Activated T-helper 1 cell treated with anti-CD3 and anti-CD28 coated beads, Interleukin-12 subunit alpha, Interleukin-12 subunit beta, Interleukin-2, Interleukin-4 antibody, amounts not matched to agents 30 ng/mL and 10 ng/mL and 1 ng/mL, durations not matched to agents 14 hours and 24 hours and 36 hours (primary cell): ENCODE results near the gene OVOL3. TPM values are rescaled to one million over a fixed set of nuclear protein-coding genes. Genes with fewer than 3 reads are reported as not detected.
"Not testable (repeated sequence)": the region's sequence is repeated elsewhere in the genome, so short reads cannot be mapped to it uniquely, and the experiment has no call there.

ENCODE experiments used
- DNase-seq: peaks from one replicate; pipeline ENCODE4 v3.0.0; 2021; ENCODE audit warnings: low spot score
- H3K27ac Mint-ChIP-seq: one replicate; pipeline ENCODE4 v1.8.0; 2021; ENCODE audit warnings: mild to moderate bottlenecking, mixed read lengths
- H3K27me3 Mint-ChIP-seq: one replicate; pipeline ENCODE4 v1.8.0; 2022; ENCODE audit warnings: mild to moderate bottlenecking, moderate library complexity, mixed read lengths; ENCODE audit not compliant: insufficient read depth
- H3K36me3 Mint-ChIP-seq: one replicate; pipeline ENCODE4 v1.8.0; 2021; ENCODE audit warnings: low read depth, mixed read lengths
- H3K4me1 Mint-ChIP-seq: one replicate; pipeline ENCODE4 v1.8.0; 2021; ENCODE audit warnings: low read depth, mixed read lengths
- H3K4me3 Mint-ChIP-seq: one replicate; pipeline ENCODE4 v1.8.0; 2021; ENCODE audit warnings: mild to moderate bottlenecking, moderate library complexity, mixed read lengths
- H3K9me3 Mint-ChIP-seq: one replicate; pipeline ENCODE4 v1.8.0; 2021; ENCODE audit warnings: mixed read lengths
- intact Hi-C: fragments of 100-400 bp; cut with micrococcal nuclease; formaldehyde crosslinking; loops from one replicate; pipeline ENCODE4 v1.15.1; 2024
- total RNA-seq: library from RNA; stranded (reverse); gene quantifications from 2 replicates; pipeline ENCODE4 v1.2.3, GENCODE V29; 2022

The OVOL3 gene
- total RNA-seq, result not detected in 2 replicates

DNA sequence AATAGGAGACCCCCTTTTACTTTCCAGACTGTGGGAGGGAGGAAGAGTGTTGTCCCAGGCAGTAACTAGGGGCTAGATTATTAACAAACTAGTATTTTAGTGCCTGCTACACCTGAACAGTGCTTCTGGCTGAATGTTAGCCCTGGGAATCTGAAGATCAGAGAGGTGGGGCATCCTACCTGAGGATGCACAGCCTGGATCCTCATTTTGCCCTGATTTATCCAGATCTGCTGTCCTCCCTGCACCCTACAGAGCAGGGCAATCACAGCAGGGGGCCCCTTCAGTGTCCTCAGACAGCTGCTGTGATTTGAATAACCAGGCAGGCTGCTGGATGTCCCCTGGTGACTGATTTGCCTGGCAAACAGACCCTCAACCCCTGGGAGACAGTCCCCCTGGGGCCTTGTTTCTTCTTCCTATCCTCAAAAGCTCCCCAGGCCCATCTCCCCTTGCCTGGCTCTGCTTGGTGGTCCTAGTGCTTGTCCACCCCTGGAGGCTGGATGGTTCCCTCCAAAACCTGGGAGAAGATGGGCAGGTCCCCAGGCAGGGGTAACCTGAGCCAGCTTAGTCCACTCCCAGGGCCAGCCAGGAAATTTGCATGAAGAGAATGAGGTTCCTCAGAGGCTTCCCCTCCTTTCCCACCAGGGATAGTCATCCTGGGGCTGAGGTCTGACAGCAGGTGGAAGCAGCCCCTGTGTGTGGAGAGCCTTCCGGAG is at the start of gene OVOL3:
Gene OVOL3 (plus strand): TSS at position 657 of the 713 bp plus-strand sequence. CDS start 60 bp downstream, outside the sequence.
- intact Hi-C loops, result loop anchor here (10.0 kb wide), 3 partner anchors 466 to 1354 kb away; partner anchors contain the start of genes COX6B1, ETV2, ZNF569 and ZNF570
- Mint-ChIP-seq H3K4me3 (peak within 1 kb of the TSS; percentile 56), H3K27ac (no peak within 1 kb of the TSS)

DNA sequence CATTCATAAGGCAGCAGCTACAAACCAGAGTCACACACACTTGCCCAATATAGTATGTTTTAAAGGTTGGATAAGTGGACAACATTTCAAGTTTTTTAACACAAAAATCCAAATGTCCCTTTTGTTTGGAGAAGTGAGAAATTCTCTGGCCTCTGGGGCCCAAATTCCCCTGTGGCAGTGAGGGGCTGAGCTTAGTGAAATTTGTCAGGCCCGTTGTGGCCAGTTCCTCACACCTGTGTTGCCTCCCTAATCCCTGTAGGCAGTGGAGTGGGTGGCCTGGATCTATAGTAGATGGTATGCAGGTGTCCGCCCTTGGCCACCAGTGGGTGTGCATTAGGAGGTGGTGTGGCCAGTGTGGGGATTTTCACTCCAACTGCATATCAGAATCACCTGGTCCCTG is 49.6 kb upstream of the OVOL3 start:
- peaks cover 17% of the 10 kb centered on the region for H3K4me1 Mint-ChIP-seq
- DNase-seq, result no peak
- no peak overlapping the region for H3K27ac Mint-ChIP-seq
- no peak overlapping the region for H3K4me3 Mint-ChIP-seq
- H3K9me3 Mint-ChIP-seq, result no peaks in the 10 kb centered on the region
- intact Hi-C loops, result no loop called here
- H3K27me3 Mint-ChIP-seq, result no peaks in the 10 kb centered on the region
- peaks cover 25% of the 10 kb centered on the region for H3K36me3 Mint-ChIP-seq

More for the DNA sequence above, at the start of gene OVOL3:
- DNase-seq, result no peak
- Mint-ChIP-seq H3K4me1 (peaks cover 16% of the 10 kb centered on the region), H3K36me3 (peaks cover 12% of the 10 kb centered on the region), H3K27me3 (peaks cover 1% of the 10 kb centered on the region), H3K9me3 (no peaks in the 10 kb centered on the region)

DNA sequence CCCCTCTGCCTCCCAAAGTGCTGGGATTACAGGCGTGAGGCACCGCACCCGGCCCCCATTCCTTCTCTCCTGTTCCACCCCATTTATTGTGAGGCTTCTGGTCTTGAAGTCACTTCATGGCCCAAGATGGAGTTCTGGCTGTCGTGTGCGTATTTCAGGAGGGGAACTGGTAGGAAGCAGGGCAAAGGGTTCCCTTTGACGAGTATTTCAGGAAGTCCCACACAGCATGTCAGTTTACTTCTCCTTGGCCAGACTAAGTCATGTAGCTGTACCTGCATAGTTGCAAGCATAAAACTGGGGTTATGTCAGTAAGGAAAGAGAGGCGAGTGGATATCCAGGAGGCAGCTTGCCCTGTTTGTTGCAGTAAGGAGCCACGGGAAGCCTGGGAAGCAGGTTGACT is 46.1 kb upstream of the OVOL3 start:
- intact Hi-C loops, result no loop called here
- H3K9me3 Mint-ChIP-seq, result no peaks in the 10 kb centered on the region
- no peaks in the 10 kb centered on the region for H3K4me1 Mint-ChIP-seq
- no peak for DNase-seq
- H3K27me3 Mint-ChIP-seq, result no peaks in the 10 kb centered on the region
- H3K36me3 Mint-ChIP-seq, result peaks cover 34% of the 10 kb centered on the region
- H3K4me3 Mint-ChIP-seq, result no peak overlapping the region
- no peak overlapping the region for H3K27ac Mint-ChIP-seq

DNA sequence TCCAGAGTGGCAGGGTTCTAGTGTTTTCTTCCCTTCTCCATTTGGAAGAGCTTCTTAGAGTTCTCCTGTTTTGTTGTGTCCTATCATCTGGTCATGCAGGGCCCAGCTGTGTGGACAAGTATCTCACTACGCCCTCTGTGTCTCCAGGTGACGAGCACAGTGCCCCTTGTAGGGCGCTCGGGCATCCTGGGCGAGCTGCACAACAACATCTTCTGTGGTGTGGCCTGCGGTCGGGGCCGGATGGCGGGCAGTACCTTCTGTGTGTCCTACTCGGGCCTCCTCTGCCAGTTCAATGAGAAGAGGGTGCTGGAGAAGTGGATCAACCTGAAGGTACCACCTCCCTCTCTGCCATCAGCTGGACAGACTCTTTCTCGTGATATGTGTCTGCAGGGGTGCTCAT is 43.3 kb upstream of the OVOL3 start:
- DNase-seq, result no peak
- Mint-ChIP-seq H3K4me1 (no peaks in the 10 kb centered on the region), H3K27me3 (no peaks in the 10 kb centered on the region), H3K36me3 (peaks cover 35% of the 10 kb centered on the region), H3K4me3 (no peak overlapping the region), H3K27ac (no peak overlapping the region), H3K9me3 (no peaks in the 10 kb centered on the region)
- intact Hi-C loops, result no loop called here

DNA sequence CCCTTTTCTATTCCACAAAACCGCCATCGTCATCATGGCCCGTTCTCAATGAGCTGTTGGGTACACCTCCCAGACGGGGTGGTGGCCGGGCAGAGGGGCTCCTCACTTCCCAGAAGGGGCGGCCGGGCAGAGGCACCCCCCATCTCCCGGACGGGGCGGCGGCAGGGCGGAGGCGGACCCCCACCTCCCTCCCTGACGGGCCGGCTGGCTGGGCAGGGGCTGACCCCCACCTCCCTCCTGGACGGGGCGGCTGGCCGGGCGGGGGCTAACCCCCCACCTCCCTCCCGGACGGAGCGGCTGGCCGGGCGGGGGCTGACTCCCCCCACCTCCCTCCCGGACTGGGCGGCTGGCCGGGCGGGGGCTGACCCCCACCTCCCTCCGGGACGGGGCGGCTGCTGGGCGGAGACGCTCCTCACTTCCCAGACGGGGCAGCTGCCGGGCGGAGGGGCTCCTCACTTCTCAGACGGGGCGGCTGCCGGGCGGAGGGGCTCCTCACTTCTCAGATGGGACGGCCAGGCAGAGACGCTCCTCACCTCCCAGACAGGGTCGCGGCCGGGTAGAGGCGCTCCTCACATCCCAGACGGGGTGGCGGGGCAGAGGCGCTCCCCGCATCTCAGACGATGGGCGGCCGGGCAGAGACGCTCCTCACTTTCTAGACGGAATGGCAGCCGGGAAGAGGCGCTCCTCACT is 42.0 kb upstream of the OVOL3 start:
- intact Hi-C loops, H3K27me3 Mint-ChIP-seq, H3K4me3 Mint-ChIP-seq, H3K27ac Mint-ChIP-seq, DNase-seq, H3K4me1 Mint-ChIP-seq, H3K9me3 Mint-ChIP-seq: not testable (repeated sequence)
- peaks cover 32% of the 10 kb centered on the region for H3K36me3 Mint-ChIP-seq

DNA sequence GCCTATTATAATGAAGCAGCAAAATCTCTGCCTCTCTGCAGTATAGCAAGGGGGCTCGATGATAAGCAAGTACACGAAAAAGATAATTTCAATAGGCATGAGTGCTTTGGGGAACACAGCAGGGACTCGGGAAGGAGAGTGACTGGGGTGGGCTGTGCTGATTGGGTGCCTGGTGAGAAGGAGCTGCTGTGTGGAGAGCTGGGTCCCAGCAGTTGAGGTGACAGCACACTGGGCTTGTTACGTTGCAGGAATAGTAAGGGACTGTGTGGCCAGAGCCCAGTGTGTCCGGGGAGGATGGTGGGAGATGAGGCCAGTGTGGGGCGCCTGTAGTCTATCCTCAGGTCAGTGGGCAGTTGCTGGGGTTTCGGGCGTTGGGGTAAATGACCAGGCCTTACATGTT is 38.9 kb upstream of the OVOL3 start:
- Mint-ChIP-seq H3K9me3 (no peaks in the 10 kb centered on the region), H3K27me3 (no peaks in the 10 kb centered on the region), H3K4me1 (no peaks in the 10 kb centered on the region), H3K36me3 (peaks cover 25% of the 10 kb centered on the region), H3K27ac (no peak overlapping the region), H3K4me3 (no peak overlapping the region)
- intact Hi-C loops, result no loop called here
- DNase-seq, result no peak

DNA sequence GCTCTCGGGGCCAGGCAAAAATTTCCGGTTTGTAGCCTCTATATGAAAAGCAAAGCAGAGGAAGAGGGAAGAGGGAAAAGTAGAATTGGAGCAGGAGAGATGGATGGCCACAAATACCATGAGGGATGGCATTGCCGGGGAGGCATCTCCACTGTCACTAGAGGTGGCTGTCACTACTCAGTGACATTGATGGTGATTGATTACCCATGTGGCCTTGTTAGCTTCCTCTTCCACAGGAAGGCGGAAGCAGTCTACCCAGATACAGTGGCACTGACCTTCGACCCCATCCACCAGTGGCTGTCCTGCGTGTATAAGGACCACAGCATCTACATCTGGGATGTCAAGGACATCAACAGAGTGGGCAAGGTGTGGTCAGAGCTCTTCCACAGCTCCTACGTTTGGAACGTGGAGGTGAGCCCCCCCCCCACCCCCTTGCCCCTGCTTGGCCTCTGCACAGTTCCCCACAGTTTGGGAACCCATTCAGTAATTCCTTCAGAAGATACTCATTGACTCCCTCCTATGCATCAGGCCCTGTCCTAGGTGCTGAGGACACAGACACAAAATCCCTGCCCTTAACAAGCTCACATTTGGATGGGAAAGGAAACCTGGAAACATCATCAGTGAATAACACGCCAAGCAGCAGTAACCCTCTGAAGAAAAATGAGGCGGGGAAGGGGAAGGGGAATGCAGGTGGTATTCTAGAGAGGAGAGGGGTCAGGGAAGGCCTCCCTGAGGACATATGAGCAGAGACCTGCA is 37.6 kb upstream of the OVOL3 start:
- no peaks in the 10 kb centered on the region for H3K9me3 Mint-ChIP-seq
- no peaks in the 10 kb centered on the region for H3K4me1 Mint-ChIP-seq
- peaks cover 18% of the 10 kb centered on the region for H3K36me3 Mint-ChIP-seq
- intact Hi-C loops, result no loop called here
- no peak overlapping the region for H3K4me3 Mint-ChIP-seq
- no peak for DNase-seq
- peak overlapping the region; percentile 43 for H3K27ac Mint-ChIP-seq
- no peaks in the 10 kb centered on the region for H3K27me3 Mint-ChIP-seq

DNA sequence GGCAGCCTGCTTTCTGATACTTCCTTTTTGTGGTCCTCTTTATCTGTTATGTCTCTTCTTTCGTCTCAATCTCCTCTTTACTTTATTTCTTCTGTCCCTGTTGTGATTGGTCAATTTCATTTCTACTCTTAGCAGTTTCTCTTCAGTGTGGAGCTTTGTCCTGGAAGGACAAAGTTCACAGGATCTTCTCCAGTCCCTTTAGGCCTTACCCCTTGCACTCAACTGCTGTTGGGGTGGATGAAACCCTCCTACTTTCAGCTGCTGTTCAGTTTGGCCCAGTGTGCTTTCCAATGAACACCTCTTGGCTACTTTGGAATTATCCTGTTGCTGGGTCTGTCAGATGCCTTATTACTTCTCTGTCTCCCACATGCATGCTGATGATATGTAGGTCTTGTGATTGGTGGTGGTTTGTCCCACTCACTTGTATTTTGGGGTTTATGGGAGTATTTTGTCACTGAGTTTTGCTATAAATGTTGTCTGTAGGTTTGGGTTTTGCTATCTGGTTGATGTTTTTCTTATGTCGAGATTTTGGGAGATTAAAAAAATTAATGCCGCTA is 31.5 kb upstream of the OVOL3 start:
- intact Hi-C loops, result no loop called here
- H3K27me3 Mint-ChIP-seq, result no peaks in the 10 kb centered on the region
- H3K27ac Mint-ChIP-seq, result no peak overlapping the region
- no peak overlapping the region for H3K4me3 Mint-ChIP-seq
- H3K4me1 Mint-ChIP-seq, result no peaks in the 10 kb centered on the region
- H3K9me3 Mint-ChIP-seq, result no peaks in the 10 kb centered on the region
- DNase-seq, result no peak
- H3K36me3 Mint-ChIP-seq, result peaks cover 30% of the 10 kb centered on the region

DNA sequence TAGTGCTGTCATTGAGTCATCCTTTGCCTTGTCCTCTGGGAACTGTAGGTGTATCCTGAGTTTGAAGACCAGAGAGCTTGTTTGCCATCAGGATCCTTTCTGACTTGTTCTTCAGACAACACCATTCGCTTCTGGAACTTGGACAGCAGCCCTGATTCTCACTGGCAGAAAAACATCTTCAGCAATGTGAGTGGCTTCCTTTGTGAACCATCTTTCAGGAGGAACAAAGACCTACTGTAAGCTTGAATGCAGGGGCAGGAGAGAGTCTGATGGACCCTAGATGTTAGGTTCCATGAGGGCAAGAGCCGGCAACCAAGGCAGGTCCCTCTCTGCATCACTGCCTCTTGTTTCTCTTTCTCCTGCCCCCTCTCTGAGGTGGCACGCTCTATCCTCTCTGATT is 29.6 kb upstream of the OVOL3 start:
- H3K4me3 Mint-ChIP-seq, result no peak overlapping the region
- intact Hi-C loops, result no loop called here
- H3K27ac Mint-ChIP-seq, result no peak overlapping the region
- H3K36me3 Mint-ChIP-seq, result peaks cover 27% of the 10 kb centered on the region
- no peak for DNase-seq
- H3K9me3 Mint-ChIP-seq, result no peaks in the 10 kb centered on the region
- no peaks in the 10 kb centered on the region for H3K27me3 Mint-ChIP-seq
- H3K4me1 Mint-ChIP-seq, result no peaks in the 10 kb centered on the region

DNA sequence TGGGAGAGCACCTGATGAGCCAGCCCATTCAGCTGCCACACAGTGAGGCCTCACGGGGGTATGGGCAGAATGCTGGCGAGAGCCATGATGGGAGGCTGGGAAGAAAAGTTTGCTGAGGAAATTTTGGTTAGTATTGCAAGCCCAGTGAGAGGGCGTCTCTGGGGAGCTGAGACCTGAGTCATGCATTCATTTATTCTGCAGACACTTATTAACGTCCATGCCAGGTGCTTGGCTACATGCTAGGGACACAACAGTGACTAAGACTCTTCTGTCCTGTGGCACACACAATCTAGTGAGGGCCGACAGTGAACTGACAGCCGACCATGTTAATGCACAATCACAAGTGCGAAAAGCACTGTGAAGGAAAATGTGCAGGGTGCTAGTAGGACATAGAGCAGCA is 29.0 kb upstream of the OVOL3 start:
- no peaks in the 10 kb centered on the region for H3K4me1 Mint-ChIP-seq
- peaks cover 29% of the 10 kb centered on the region for H3K36me3 Mint-ChIP-seq
- DNase-seq, result no peak
- no peaks in the 10 kb centered on the region for H3K9me3 Mint-ChIP-seq
- intact Hi-C loops, result no loop called here
- no peaks in the 10 kb centered on the region for H3K27me3 Mint-ChIP-seq
- no peak overlapping the region for H3K27ac Mint-ChIP-seq
- H3K4me3 Mint-ChIP-seq, result no peak overlapping the region

DNA sequence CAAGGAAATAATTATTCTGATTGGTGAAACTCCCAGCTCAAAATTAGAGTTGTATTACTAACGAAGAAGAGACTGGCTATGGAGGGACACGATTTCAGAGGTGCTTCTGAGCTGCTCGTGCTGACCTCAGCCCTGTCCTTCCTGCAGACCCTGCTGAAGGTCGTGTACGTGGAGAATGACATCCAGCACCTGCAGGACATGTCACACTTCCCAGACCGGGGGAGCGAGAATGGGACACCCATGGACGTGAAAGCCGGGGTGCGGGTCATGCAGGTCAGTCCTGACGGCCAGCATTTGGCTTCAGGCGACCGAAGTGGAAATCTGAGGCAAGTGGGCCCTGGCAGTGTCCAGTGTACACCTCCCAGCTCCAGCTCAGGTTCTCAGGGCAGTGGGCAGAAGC is 28.0 kb upstream of the OVOL3 start:
- Mint-ChIP-seq H3K27me3 (no peaks in the 10 kb centered on the region), H3K27ac (no peak overlapping the region), H3K9me3 (no peaks in the 10 kb centered on the region), H3K36me3 (peaks cover 29% of the 10 kb centered on the region), H3K4me3 (no peak overlapping the region), H3K4me1 (no peaks in the 10 kb centered on the region)
- DNase-seq, result no peak
- intact Hi-C loops, result no loop called here

DNA sequence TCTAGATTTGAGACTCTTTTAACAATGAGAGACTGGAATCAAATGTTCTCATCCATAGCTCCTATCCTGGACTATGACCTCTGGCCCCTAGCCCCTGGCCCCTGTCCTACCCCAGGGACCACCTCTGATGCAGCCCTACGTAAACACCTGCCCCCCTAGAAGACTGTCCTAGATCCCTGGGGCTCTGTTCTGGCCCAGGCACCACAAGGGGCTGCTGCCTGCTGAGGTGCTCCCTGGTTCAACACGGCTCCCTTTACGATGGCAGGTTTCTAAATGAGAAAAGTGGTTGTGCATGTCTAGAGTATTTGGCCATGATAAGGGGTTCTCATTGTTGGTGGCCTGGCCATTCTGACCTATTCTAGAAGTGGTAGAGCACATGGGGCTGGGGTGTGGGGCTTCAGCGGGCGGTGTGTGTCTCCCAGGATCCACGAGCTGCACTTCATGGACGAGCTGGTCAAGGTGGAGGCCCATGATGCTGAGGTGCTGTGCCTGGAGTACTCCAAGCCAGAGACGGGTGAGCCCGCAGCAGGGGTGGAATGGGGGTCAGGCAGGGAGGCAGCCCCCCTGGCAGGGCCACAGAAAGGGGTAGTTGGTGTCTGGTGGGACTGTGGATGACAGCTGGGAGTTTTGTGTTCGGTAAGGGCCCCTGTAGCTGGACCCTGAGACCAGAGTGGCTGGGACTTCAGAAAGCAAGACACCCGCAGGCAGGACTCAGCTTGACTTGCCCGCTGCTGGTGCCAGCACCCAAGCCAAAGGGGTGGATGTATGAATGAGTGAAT is 26.5 kb upstream of the OVOL3 start:
- no peak overlapping the region for H3K27ac Mint-ChIP-seq
- no peak overlapping the region for H3K4me3 Mint-ChIP-seq
- DNase-seq, result no peak
- H3K9me3 Mint-ChIP-seq, result no peaks in the 10 kb centered on the region
- H3K36me3 Mint-ChIP-seq, result peaks cover 32% of the 10 kb centered on the region
- intact Hi-C loops, result no loop called here
- no peaks in the 10 kb centered on the region for H3K27me3 Mint-ChIP-seq
- no peaks in the 10 kb centered on the region for H3K4me1 Mint-ChIP-seq
